Gastroesophageal sphincter (tissue), 3 donors: Measurements from ENCODE around the gene SMIM22.

Experiments used
- POLR2A ChIP-seq, 2 donors: fragments of 450-650 bp; IDR thresholded peaks; one replicate each; pipeline ENCODE4 v1.6.1; 2017; ENCODE audit warnings: antibody characterized with exemption in 2 of 2, mild to moderate bottlenecking in 2 of 2, moderate library complexity in 1 of 2
- POLR2AphosphoS5 ChIP-seq: sonication (generic); formaldehyde crosslinking; IDR thresholded peaks from one replicate; pipeline ENCODE4 v1.6.1; 2017; ENCODE audit warnings: antibody characterized with exemption
- TF ChIP-seq, protein P1 (sequence below), 4 experiments: fragments of 200-600 bp in 2 of 4; fragments of 450-650 bp in 2 of 4; sonication (generic) in 1 of 4; IDR thresholded peaks; one replicate each; pipeline ENCODE4 v1.5.1; 2017 to 2019; ENCODE audit warnings: antibody characterized with exemption in 4 of 4, mild to moderate bottlenecking in 2 of 4, moderate library complexity in 2 of 4

GRCh38 chr16:4780235-4780634 is 14.9 kb upstream of the SMIM22 start:
- TF ChIP-seq, protein P1, sequence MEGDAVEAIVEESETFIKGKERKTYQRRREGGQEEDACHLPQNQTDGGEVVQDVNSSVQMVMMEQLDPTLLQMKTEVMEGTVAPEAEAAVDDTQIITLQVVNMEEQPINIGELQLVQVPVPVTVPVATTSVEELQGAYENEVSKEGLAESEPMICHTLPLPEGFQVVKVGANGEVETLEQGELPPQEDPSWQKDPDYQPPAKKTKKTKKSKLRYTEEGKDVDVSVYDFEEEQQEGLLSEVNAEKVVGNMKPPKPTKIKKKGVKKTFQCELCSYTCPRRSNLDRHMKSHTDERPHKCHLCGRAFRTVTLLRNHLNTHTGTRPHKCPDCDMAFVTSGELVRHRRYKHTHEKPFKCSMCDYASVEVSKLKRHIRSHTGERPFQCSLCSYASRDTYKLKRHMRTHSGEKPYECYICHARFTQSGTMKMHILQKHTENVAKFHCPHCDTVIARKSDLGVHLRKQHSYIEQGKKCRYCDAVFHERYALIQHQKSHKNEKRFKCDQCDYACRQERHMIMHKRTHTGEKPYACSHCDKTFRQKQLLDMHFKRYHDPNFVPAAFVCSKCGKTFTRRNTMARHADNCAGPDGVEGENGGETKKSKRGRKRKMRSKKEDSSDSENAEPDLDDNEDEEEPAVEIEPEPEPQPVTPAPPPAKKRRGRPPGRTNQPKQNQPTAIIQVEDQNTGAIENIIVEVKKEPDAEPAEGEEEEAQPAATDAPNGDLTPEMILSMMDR (IDR thresholded peaks at IDR 0.05) = no peak
- no peak for TF ChIP-seq POLR2A (IDR thresholded peaks at IDR 0.05)
- no peak for TF ChIP-seq POLR2AphosphoS5
